Prostate gland (tissue), 2 donors: ENCODE results near the gene COP1. TPM values are rescaled to one million over a fixed set of nuclear protein-coding genes. Genes with fewer than 3 reads are reported as not detected.

ENCODE experiments used
- DNase-seq: peaks from one replicate; pipeline ENCODE4 v3.0.0-alpha.2; 2019; ENCODE audit warnings: low spot score
- H3K27ac ChIP-seq, 2 donors: fragments of 200-600 bp; sonication (generic); 2 replicates each; pipeline ENCODE4 v1.5.1; 2017 to 2019
- H3K27me3 ChIP-seq: fragments of 200-600 bp; sonication (generic); replicated peaks from 2 replicates; pipeline ENCODE4 v1.5.1; 2019; ENCODE audit not compliant: insufficient read depth
- H3K36me3 ChIP-seq, 2 donors: fragments of 200-600 bp; sonication (generic); 1 replicate in 1 of 2; 2 replicates in 1 of 2; pipeline versions ENCODE4 v1.5.1 to v1.8.1; 2017 to 2019
- H3K4me1 ChIP-seq: fragments of 200-600 bp; sonication (generic); replicated peaks from 2 replicates; pipeline ENCODE4 v1.5.1; 2019
- H3K4me3 ChIP-seq, 2 donors: fragments of 200-600 bp; sonication (generic); 2 replicates each; pipeline ENCODE4 v1.5.1; 2017 to 2019
- H3K9me3 ChIP-seq: fragments of 200-600 bp; sonication (generic); 2 replicates; pipeline ENCODE4 v1.5.1; 2017
- POLR2A ChIP-seq: fragments of 450-650 bp; IDR thresholded peaks from one replicate; pipeline ENCODE4 v1.6.1; 2016; ENCODE audit warnings: antibody characterized with exemption, mild to moderate bottlenecking
- POLR2AphosphoS5 ChIP-seq: sonication (generic); formaldehyde crosslinking; IDR thresholded peaks from one replicate; pipeline ENCODE4 v1.6.1; 2017; ENCODE audit warnings: antibody characterized with exemption
- whole genome bisulfite sequencing: methylation state at CpG from one replicate; pipeline ENCODE4 v1.1.5; 2018; 5-methylcytosine and 5-hydroxymethylcytosine counted together
- intact Hi-C: fragments of 100-400 bp; cut with DNase I; formaldehyde crosslinking; loops from one replicate; pipeline ENCODE4 v1.14.2; 2022
- total RNA-seq, 2 donors: library from RNA; depleted of rRNA; stranded (reverse); fragments of >200 nt; gene quantifications; one replicate each; pipeline ENCODE4 v1.1.0, GENCODE V29; 2016
- TF ChIP-seq, protein P1 (sequence below), 4 experiments: fragments of 200-600 bp in 2 of 4; fragments of 450-650 bp in 2 of 4; sonication (generic) in 2 of 4; IDR thresholded peaks; 1 replicate in 3 of 4; 2 replicates in 1 of 4; pipeline ENCODE4 v1.5.1; 2016 to 2019; ENCODE audit warnings: antibody characterized with exemption in 4 of 4, mild to moderate bottlenecking in 2 of 4, moderate library complexity in 2 of 4

The COP1 gene
- total RNA-seq, 2 donors from 2014 or later: 53.3 to 60.4 TPM

DNA sequence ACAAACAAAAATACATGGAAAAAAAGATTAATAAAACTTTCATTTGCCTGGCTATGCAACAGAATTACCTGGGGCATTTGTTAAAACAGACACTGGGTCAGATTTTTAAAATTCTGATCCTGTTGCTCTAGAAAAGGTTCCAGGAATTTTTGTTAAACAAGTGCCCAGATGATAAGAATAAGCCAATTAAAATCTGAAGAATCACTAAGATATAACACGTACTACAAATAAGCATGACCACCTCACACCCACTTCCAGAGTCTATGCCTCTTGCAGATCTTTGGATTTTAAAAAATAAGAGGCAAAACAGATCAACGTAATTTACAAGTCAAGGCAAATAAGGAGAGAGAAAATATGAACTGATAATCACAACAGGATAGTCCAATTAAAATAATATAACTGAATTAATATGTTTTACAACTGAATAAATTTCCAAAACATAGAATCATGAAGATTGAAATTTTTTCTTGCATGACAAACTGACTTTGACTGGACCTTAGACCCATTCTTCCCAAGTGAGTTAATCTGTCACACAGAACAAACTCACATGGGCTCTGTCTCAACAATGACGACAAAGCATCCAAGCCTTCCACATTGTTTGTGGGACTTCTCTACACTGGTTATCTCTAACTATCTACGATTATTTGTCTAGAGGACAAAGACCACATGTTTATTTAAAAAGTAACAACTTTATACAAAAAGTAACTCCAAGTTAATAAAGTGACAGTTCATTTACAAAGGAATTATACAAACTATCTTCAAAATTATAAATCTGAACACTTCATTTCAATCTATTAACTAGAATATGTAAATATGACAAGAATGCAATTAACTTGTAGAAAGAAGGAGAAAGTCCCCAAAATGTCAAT is 56.9 kb downstream of the COP1 start:
- no peaks in the 10 kb centered on the region for H3K9me3 ChIP-seq
- no peak overlapping the region for H3K27ac ChIP-seq
- no peaks in the 10 kb centered on the region for H3K4me1 ChIP-seq
- 37% methylated on average over 4 of the region's 4 CpGs for WGBS
- TF ChIP-seq, protein P1, sequence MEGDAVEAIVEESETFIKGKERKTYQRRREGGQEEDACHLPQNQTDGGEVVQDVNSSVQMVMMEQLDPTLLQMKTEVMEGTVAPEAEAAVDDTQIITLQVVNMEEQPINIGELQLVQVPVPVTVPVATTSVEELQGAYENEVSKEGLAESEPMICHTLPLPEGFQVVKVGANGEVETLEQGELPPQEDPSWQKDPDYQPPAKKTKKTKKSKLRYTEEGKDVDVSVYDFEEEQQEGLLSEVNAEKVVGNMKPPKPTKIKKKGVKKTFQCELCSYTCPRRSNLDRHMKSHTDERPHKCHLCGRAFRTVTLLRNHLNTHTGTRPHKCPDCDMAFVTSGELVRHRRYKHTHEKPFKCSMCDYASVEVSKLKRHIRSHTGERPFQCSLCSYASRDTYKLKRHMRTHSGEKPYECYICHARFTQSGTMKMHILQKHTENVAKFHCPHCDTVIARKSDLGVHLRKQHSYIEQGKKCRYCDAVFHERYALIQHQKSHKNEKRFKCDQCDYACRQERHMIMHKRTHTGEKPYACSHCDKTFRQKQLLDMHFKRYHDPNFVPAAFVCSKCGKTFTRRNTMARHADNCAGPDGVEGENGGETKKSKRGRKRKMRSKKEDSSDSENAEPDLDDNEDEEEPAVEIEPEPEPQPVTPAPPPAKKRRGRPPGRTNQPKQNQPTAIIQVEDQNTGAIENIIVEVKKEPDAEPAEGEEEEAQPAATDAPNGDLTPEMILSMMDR (IDR thresholded peaks at IDR 0.05): no peak
- no peak for TF ChIP-seq POLR2AphosphoS5
- no peak for TF ChIP-seq POLR2A
- no peaks in the 10 kb centered on the region for H3K36me3 ChIP-seq
- H3K27me3 ChIP-seq: no peaks in the 10 kb centered on the region
- DNase-seq: no peak
- intact Hi-C loops: no loop called here
- H3K4me3 ChIP-seq: no peak overlapping the region

DNA sequence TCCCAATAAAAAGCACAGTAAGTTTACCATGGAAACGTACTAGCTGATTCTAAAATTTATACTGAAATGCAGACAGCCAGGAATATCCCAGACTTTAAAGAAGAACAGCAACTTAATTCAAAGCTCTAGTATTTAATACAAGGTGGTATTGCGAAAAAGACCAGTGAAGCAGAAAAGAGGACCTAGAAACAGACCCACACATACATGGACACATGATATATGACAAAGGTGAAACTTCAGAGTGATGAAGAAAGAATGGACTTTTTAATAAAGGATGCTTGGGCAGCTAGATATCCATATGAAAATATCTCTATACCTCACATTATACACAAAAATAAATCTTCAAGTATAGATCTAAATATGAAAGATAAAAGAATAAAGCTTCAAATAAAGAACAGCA is 62.6 kb downstream of the COP1 start:
- H3K27ac ChIP-seq: no peak overlapping the region
- no peaks in the 10 kb centered on the region for H3K27me3 ChIP-seq
- H3K4me3 ChIP-seq: no peak overlapping the region
- no peaks in the 10 kb centered on the region for H3K4me1 ChIP-seq
- TF ChIP-seq, protein P1 (IDR thresholded peaks at IDR 0.05): no peak
- TF ChIP-seq POLR2AphosphoS5 (no peak), POLR2A (no peak)
- intact Hi-C loops: no loop called here
- DNase-seq: no peak
- H3K36me3 ChIP-seq: no peaks in the 10 kb centered on the region
- WGBS: 79% methylated on average over 2 of the region's 2 CpGs
- no peaks in the 10 kb centered on the region for H3K9me3 ChIP-seq

DNA sequence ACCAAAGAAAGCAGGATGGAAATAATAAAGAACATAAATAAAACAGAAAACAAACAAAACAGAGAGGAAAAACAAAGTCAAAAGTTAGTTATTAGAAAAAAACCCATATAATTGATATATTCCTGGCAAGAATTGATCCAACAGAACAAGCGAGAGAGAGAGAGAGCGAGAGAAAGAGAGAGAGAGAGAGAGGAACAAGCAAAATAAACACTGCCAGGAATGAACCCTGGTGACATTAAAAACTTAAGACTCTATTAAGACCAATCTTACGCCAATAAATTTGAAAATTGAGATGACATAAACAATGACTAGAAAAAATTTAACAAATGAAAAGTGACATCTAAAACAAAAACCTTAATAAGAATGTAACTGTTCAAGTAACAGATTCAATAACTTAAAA is 64.1 kb downstream of the COP1 start:
- DNase-seq: no peak
- no peak overlapping the region for H3K27ac ChIP-seq
- no peaks in the 10 kb centered on the region for H3K27me3 ChIP-seq
- no peaks in the 10 kb centered on the region for H3K4me1 ChIP-seq
- intact Hi-C loops: no loop called here
- H3K9me3 ChIP-seq: no peaks in the 10 kb centered on the region
- WGBS: 86% methylated on average over 3 of the region's 3 CpGs
- H3K36me3 ChIP-seq: no peaks in the 10 kb centered on the region
- TF ChIP-seq POLR2A: no peak
- TF ChIP-seq POLR2AphosphoS5: no peak
- TF ChIP-seq, protein P1 (IDR thresholded peaks at IDR 0.05): no peak
- no peak overlapping the region for H3K4me3 ChIP-seq

DNA sequence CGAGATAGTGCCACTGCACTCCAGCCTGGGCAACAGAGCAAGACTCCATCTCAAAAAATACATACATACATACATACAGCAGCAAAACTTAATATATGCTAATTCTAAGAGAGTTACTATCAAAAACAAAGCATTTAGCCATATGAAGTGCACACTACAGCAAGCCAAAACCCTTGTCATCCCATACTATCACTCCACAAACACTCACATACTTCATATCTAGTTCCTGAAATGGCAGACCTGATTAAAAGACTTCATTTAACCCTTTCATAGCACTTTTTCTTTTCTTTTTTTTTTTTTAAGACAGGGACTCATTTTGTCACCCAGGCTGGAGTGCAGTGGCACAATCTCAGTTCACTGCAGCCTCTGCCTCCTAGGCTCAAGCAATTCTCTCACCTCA is 65.6 kb downstream of the COP1 start:
- Histone ChIP-seq H3K27ac (no peak overlapping the region), H3K27me3 (no peaks in the 10 kb centered on the region), H3K9me3 (no peaks in the 10 kb centered on the region), H3K36me3 (no peaks in the 10 kb centered on the region), H3K4me3 (no peak overlapping the region), H3K4me1 (no peaks in the 10 kb centered on the region)
- TF ChIP-seq, protein P1 (IDR thresholded peaks at IDR 0.05): no peak
- TF ChIP-seq POLR2AphosphoS5 (no peak), POLR2A (no peak)
- WGBS: 100% methylated on average over 1 of the region's 1 CpG
- intact Hi-C loops: no loop called here
- DNase-seq: no peak

DNA sequence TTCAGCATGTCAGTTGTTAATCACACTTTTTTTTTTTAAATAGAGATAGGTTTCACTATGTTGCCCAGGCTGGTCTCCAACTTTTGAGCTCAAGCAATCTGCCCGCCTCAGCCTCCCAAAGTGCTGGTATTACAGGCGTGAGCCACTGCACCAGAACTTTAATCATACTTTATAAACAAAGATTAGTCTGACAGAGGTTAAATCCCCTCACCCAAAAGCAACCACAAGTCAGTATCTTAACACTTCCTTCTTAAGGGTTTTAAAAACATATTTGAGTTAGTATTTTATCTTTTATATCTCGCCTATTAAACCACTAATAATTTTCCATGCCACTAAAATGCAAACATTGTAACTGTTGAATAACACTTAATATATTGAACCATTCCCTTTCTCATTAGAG is 70.2 kb downstream of the COP1 start:
- Histone ChIP-seq H3K4me1 (no peaks in the 10 kb centered on the region), H3K9me3 (no peaks in the 10 kb centered on the region), H3K36me3 (no peaks in the 10 kb centered on the region), H3K27ac (no peak overlapping the region), H3K4me3 (no peak overlapping the region), H3K27me3 (no peaks in the 10 kb centered on the region)
- intact Hi-C loops: no loop called here
- DNase-seq: no peak
- TF ChIP-seq, protein P1 (IDR thresholded peaks at IDR 0.05): no peak
- no peak for TF ChIP-seq POLR2AphosphoS5
- no peak for TF ChIP-seq POLR2A
- 66% methylated on average over 3 of the region's 3 CpGs for WGBS
